ENCODE data around the gene CCDC33. TPM values are rescaled to one million over a fixed set of nuclear protein-coding genes. Genes with fewer than 3 reads are reported as not detected.

CCDC33 gene
- total and polyA plus RNA-seq, 2 donors (not counting 3 experiments of a cell fraction or from before 2014, with no cell fraction given) = not detected

- no peaks in the 10 kb centered on the region for H3K36me3 ChIP-seq (ENCODE audit: control insufficient read depth in 2 of 2, extremely low read depth in 1 of 2, insufficient read depth in 2 of 2, low read length in 2 of 2)
- H3K79me2 ChIP-seq (ENCODE audit: control insufficient read depth, insufficient read depth, low read length) = no peaks in the 10 kb centered on the region
- POLR2A ChIA-PET = no interaction called here
- H4K20me1 ChIP-seq (replicated peaks; ENCODE audit: control insufficient read depth, extremely low read depth, insufficient read depth, low read length) = no peaks in the 10 kb centered on the region
- H3K27me3 ChIP-seq (ENCODE audit: control insufficient read depth in 2 of 2, insufficient read depth in 2 of 2, low read length in 2 of 2) = no peaks in the 10 kb centered on the region
- no peak overlapping the region for H3K4me2 ChIP-seq (ENCODE audit: insufficient read depth, low read length)
- FAIRE-seq (no peak), DNase-seq (ENCODE audit: low read depth, low spot score) (no peak)
- TF ChIP-seq FOS (IDR thresholded peaks at IDR 0.05; ENCODE audit: borderline replicate concordance, insufficient read depth, low read length) = no peak
- TF ChIP-seq POLR2A (IDR thresholded peaks at IDR 0.05; ENCODE audit: low read depth, low read length) = no peak
- no peak for TF ChIP-seq POLR2AphosphoS5 (IDR thresholded peaks at IDR 0.05; ENCODE audit: insufficient read depth, low read depth, low read length)
- TF ChIP-seq GATA2 (IDR thresholded peaks at IDR 0.05; ENCODE audit: insufficient read depth, insufficient read length, low read depth, low read length) = no peak
- no peak for TF ChIP-seq CTCF (IDR thresholded peaks at IDR 0.05; ENCODE audit: extremely low read depth in 1 of 2, insufficient read depth in 1 of 2, low read depth in 1 of 2, low read length in 2 of 2)
- TF ChIP-seq MAX (IDR thresholded peaks at IDR 0.05; ENCODE audit: insufficient read depth, insufficient read length) = no peak
- no peak for TF ChIP-seq JUN (IDR thresholded peaks at IDR 0.05; ENCODE audit: borderline replicate concordance, insufficient read depth, insufficient read length, low read depth)
- no peak for TF ChIP-seq EZH2 (IDR thresholded peaks at IDR 0.05; ENCODE audit: borderline replicate concordance, low read depth, low read length, severe bottlenecking)
- TF ChIP-seq MYC (IDR thresholded peaks at IDR 0.05; ENCODE audit: low read depth, low read length) = no peak
- dilution Hi-C loops (cut with MboI; ENCODE audit: extremely low pct_ligation_motif_present, low sequenced_read_pairs) = no loop called here
- no peaks in the 10 kb centered on the region for H3K9me3 ChIP-seq (replicated peaks; ENCODE audit: control insufficient read depth, insufficient read depth, low read length)
- H3K27ac ChIP-seq (ENCODE audit: insufficient read depth, low read depth, low read length) = no peak overlapping the region
- no peak overlapping the region for H2AFZ ChIP-seq (ENCODE audit: low read depth, low read length)
- intact Hi-C loops (cut with micrococcal nuclease) = no loop called here
- no peak overlapping the region for H3K9ac ChIP-seq (replicated peaks; ENCODE audit: extremely low read depth, insufficient read depth, low read length)
- CTCF ChIA-PET = interaction anchor here (0.8 to 1.3 kb wide), 2 partner anchors 15 to 36 kb away, joined by 3 to 4 read pairs; no protein-coding TSS in a partner anchor
- H3K4me3 ChIP-seq (replicated peaks in 1 of 3; ENCODE audit: insufficient read depth in 1 of 3, low read depth in 1 of 3, low read length in 3 of 3) = no peak overlapping the region
- H3K9me1 ChIP-seq (replicated peaks; ENCODE audit: control insufficient read depth, extremely low read depth, insufficient read depth, low read length) = no peaks in the 10 kb centered on the region
- no TSS peak for BruUV-seq (replicated peaks)
- no peaks in the 10 kb centered on the region for H3K4me1 ChIP-seq (ENCODE audit: control insufficient read depth, extremely low read depth, insufficient read depth, low read length)
Observed at GRCh38 chr15:74270854-74271520, 34.9 kb downstream of the CCDC33 start.

All from endothelial cell of umbilical vein (primary cell).